ENCODE measurements around the gene CCL7. TPM values are rescaled to one million over a fixed set of nuclear protein-coding genes. Genes with fewer than 3 reads are reported as not detected.

Gene CCL7
- total RNA-seq, 1 donor from 2014 or later: not detected

GRCh38 chr17:34254146-34254545 lies 15.9 kb upstream of the CCL7 start:
- no peak overlapping the region for H3K4me3 ChIP-seq (ENCODE audit: insufficient read depth, low read depth, low read length)
- H3K4me1 Mint-ChIP-seq (ENCODE audit: low read depth, unreplicated experiment): peaks cover 57% of the 10 kb centered on the region
- peak; percentile 96 for DNase-seq (ENCODE audit: low read depth)

GRCh38 chr17:34254651-34255380 lies 15.2 kb upstream of the CCL7 start, which contains the start of gene CCL2:
CCL2 (plus strand) TSS chr17:34255285; CDS start chr17:34255350, 65 bp downstream.
- Mint-ChIP-seq H3K9me3 (ENCODE audit: unreplicated experiment) (peaks cover 3% of the 10 kb centered on the region), H3K27me3 (ENCODE audit: low read depth, unreplicated experiment) (no peaks in the 10 kb centered on the region), H3K27ac (ENCODE audit: unreplicated experiment) (peak within 1 kb of the TSS; percentile 93), H3K4me3 (ENCODE audit: unreplicated experiment) (peak within 1 kb of the TSS; percentile 80), H3K36me3 (ENCODE audit: low read depth, unreplicated experiment) (no peaks in the 10 kb centered on the region), H3K4me1 (ENCODE audit: low read depth, unreplicated experiment) (peaks cover 58% of the 10 kb centered on the region)
- Histone ChIP-seq H2AFZ (ENCODE audit: low read depth, low read length) (peak within 1 kb of the TSS; percentile 36), H4K20me1 (ENCODE audit: insufficient read depth, low read length) (no peaks in the 10 kb centered on the region), H3K4me3 (ENCODE audit: insufficient read depth, low read depth, low read length) (peak within 1 kb of the TSS; percentile 73), H3K9me3 (ENCODE audit: insufficient read depth, low read depth, low read length) (no peaks in the 10 kb centered on the region), H3K9ac (ENCODE audit: low read length) (peak within 1 kb of the TSS; percentile 88), H3K36me3 (ENCODE audit: insufficient read depth, low read length) (no peaks in the 10 kb centered on the region), H3K27me3 (ENCODE audit: insufficient read depth, low read length) (no peaks in the 10 kb centered on the region), H3K27ac (ENCODE audit: low read depth, low read length) (peak within 1 kb of the TSS; percentile 97), H3K4me1 (ENCODE audit: insufficient read depth, low read length) (peaks cover 76% of the 10 kb centered on the region), H3K4me2 (ENCODE audit: low read length) (peak within 1 kb of the TSS; percentile 90), H3K79me2 (ENCODE audit: insufficient read depth, low read length) (peaks cover 13% of the 10 kb centered on the region)
- FAIRE-seq (no peak), DNase-seq (ENCODE audit: low read depth) (peak; percentile 86)
- TF ChIP-seq CTCF (IDR thresholded peaks at IDR 0.05; ENCODE audit: insufficient read depth, low read depth, low read length): no peak
- TF ChIP-seq EZH2 (IDR thresholded peaks at IDR 0.05; ENCODE audit: insufficient read depth, low read length): no peak

More at GRCh38 chr17:34254146-34254545, 15.9 kb upstream of the CCL7 start:
- no peak overlapping the region for H3K4me3 Mint-ChIP-seq (ENCODE audit: unreplicated experiment)
- peak overlapping the region; percentile 90 for H3K4me2 ChIP-seq (ENCODE audit: low read length)
- peak overlapping the region; percentile 97 for H3K27ac ChIP-seq (ENCODE audit: low read depth, low read length)
- H3K27ac Mint-ChIP-seq (ENCODE audit: unreplicated experiment): peak overlapping the region; percentile 93
- FAIRE-seq: peak; percentile 60
- peaks cover 3% of the 10 kb centered on the region for H3K9me3 Mint-ChIP-seq (ENCODE audit: unreplicated experiment)
- H3K36me3 ChIP-seq (ENCODE audit: insufficient read depth, low read length): no peaks in the 10 kb centered on the region
- no peak for TF ChIP-seq CTCF (IDR thresholded peaks at IDR 0.05; ENCODE audit: insufficient read depth, low read depth, low read length)
- TF ChIP-seq EZH2 (IDR thresholded peaks at IDR 0.05; ENCODE audit: insufficient read depth, low read length): no peak
- peak overlapping the region; percentile 88 for H3K9ac ChIP-seq (ENCODE audit: low read length)
- H4K20me1 ChIP-seq (ENCODE audit: insufficient read depth, low read length): no peaks in the 10 kb centered on the region
- H3K27me3 ChIP-seq (ENCODE audit: insufficient read depth, low read length): no peaks in the 10 kb centered on the region
- peaks cover 82% of the 10 kb centered on the region for H3K4me1 ChIP-seq (ENCODE audit: insufficient read depth, low read length)
- H3K79me2 ChIP-seq (ENCODE audit: insufficient read depth, low read length): peaks cover 13% of the 10 kb centered on the region
- no peaks in the 10 kb centered on the region for H3K36me3 Mint-ChIP-seq (ENCODE audit: low read depth, unreplicated experiment)
- H3K9me3 ChIP-seq (ENCODE audit: insufficient read depth, low read depth, low read length): no peaks in the 10 kb centered on the region
- H2AFZ ChIP-seq (ENCODE audit: low read depth, low read length): no peak overlapping the region
- H3K27me3 Mint-ChIP-seq (ENCODE audit: low read depth, unreplicated experiment): no peaks in the 10 kb centered on the region

GRCh38 chr17:34255381-34255732 lies 14.7 kb upstream of the CCL7 start:
- Histone ChIP-seq H3K36me3 (ENCODE audit: insufficient read depth, low read length) (no peaks in the 10 kb centered on the region), H3K4me1 (ENCODE audit: insufficient read depth, low read length) (peaks cover 70% of the 10 kb centered on the region), H3K9me3 (ENCODE audit: insufficient read depth, low read depth, low read length) (no peaks in the 10 kb centered on the region), H3K27me3 (ENCODE audit: insufficient read depth, low read length) (no peaks in the 10 kb centered on the region), H3K27ac (ENCODE audit: low read depth, low read length) (peak overlapping the region; percentile 97), H4K20me1 (ENCODE audit: insufficient read depth, low read length) (no peaks in the 10 kb centered on the region), H3K79me2 (ENCODE audit: insufficient read depth, low read length) (peaks cover 13% of the 10 kb centered on the region), H3K4me3 (ENCODE audit: insufficient read depth, low read depth, low read length) (peak overlapping the region; percentile 73), H2AFZ (ENCODE audit: low read depth, low read length) (peak overlapping the region; percentile 36), H3K9ac (ENCODE audit: low read length) (peak overlapping the region; percentile 88), H3K4me2 (ENCODE audit: low read length) (peak overlapping the region; percentile 90)
- TF ChIP-seq CTCF (IDR thresholded peaks at IDR 0.05; ENCODE audit: insufficient read depth, low read depth, low read length) (no peak), EZH2 (IDR thresholded peaks at IDR 0.05; ENCODE audit: insufficient read depth, low read length) (no peak)
- Mint-ChIP-seq H3K4me1 (ENCODE audit: low read depth, unreplicated experiment) (peaks cover 58% of the 10 kb centered on the region), H3K9me3 (ENCODE audit: unreplicated experiment) (peaks cover 3% of the 10 kb centered on the region), H3K27me3 (ENCODE audit: low read depth, unreplicated experiment) (no peaks in the 10 kb centered on the region), H3K27ac (ENCODE audit: unreplicated experiment) (peak overlapping the region; percentile 93), H3K4me3 (ENCODE audit: unreplicated experiment) (peak overlapping the region; percentile 80), H3K36me3 (ENCODE audit: low read depth, unreplicated experiment) (no peaks in the 10 kb centered on the region)
- FAIRE-seq: no peak
- no peak for DNase-seq (ENCODE audit: low read depth)

Data from astrocyte (in vitro differentiated cells and primary cell).